IPS DF 6.9 (cell line): ENCODE results near the gene PTPN20.

Experiments used
- DNase-seq: peaks from one replicate; pipeline ENCODE4 v3.0.0-alpha.2; 2013; ENCODE audit warnings: low read depth, low spot score
- H3K27ac ChIP-seq: one replicate; pipeline ENCODE4 v1.5.1; 2013; ENCODE audit warnings: low read length, control low read depth
- H3K27me3 ChIP-seq: 2 replicates; pipeline ENCODE4 v1.6.1; 2013; ENCODE audit warnings: mild to moderate bottlenecking, low read length; ENCODE audit not compliant: control insufficient read depth, insufficient read depth
- H3K36me3 ChIP-seq: 2 replicates; pipeline ENCODE4 v1.6.1; 2013; ENCODE audit warnings: low read length; ENCODE audit not compliant: control insufficient read depth, insufficient read depth
- H3K4me1 ChIP-seq: 2 replicates; pipeline ENCODE4 v1.6.1; 2013; ENCODE audit warnings: low read length; ENCODE audit not compliant: control insufficient read depth, insufficient read depth
- H3K4me3 ChIP-seq: 2 replicates; pipeline ENCODE4 v1.5.1; 2013; ENCODE audit warnings: mild to moderate bottlenecking, low read length
- H3K9me3 ChIP-seq: 2 replicates; pipeline ENCODE4 v1.6.1; 2013; ENCODE audit warnings: low read length, inconsistent platforms; ENCODE audit not compliant: control insufficient read depth, insufficient read depth
- WGBS: extraction: QIAGEN DNeasy Blood & Tissue Kit; methylation state at CpG from one replicate; pipeline ENCODE4 v1.1.7; 2013; ENCODE audit warnings: mixed read lengths, missing lambda C conversion rate; ENCODE audit not compliant: insufficient read length, insufficient coverage; 5-methylcytosine and 5-hydroxymethylcytosine counted together

Gene PTPN20

GRCh38 chr10:47022311-47023131, 111.3 kb downstream of the PTPN20 start:
- Histone ChIP-seq H3K4me1 (no peaks in the 10 kb centered on the region), H3K27me3 (no peaks in the 10 kb centered on the region), H3K27ac (no peak overlapping the region), H3K36me3 (no peaks in the 10 kb centered on the region), H3K9me3 (no peaks in the 10 kb centered on the region), H3K4me3 (no peak overlapping the region)
- WGBS, result no CpG with 5 or more reads among the region's 16 CpGs
- DNase-seq, result no peak

DNA sequence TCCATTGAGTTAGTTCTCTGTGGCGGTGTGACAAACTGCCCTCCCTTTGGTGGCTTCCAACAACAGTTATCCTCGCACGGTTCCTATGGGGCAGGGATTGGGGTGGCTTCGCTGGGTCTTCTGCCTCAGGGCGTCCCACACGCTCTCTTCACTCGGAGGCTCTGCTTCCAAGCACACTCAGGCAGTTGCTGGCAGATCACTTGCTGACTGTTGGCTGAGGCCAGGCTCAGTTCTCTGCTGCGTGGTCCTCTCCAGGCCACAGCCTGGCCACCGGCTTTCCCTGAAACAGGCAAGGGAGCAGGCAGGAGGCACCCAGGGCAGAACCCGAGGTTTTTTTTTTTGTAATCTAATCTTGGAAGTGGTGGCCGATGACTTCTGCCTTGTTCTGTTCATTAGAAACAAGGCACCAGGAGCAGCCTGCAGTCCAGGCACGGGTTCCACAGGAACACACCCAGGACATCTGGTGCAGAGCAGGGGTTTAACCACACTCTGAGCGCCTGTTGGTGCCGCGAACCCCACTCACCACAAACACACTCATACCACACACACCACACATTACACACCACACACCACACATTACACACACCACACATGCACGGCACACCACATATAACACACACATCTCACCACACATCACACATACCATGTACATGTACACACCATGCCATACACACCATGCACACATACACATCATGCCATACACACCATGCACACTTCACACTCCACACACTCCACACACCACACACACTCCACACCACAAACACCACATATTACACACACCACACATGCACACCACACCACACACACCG, 112.2 kb downstream of the PTPN20 start:
- Histone ChIP-seq H3K36me3 (no peaks in the 10 kb centered on the region), H3K27ac (no peak overlapping the region), H3K9me3 (no peaks in the 10 kb centered on the region), H3K4me3 (no peak overlapping the region), H3K4me1 (no peaks in the 10 kb centered on the region), H3K27me3 (no peaks in the 10 kb centered on the region)
- no peak for DNase-seq
- WGBS, result 100% methylated on average over 1 of the region's 17 CpGs

- no CpG with 5 or more reads among the region's 1 CpG for WGBS
- Histone ChIP-seq H3K27me3 (no peaks in the 10 kb centered on the region), H3K9me3 (no peaks in the 10 kb centered on the region), H3K4me3 (no peak overlapping the region), H3K36me3 (no peaks in the 10 kb centered on the region), H3K27ac (no peak overlapping the region), H3K4me1 (no peaks in the 10 kb centered on the region)
- DNase-seq, result no peak
Measured at GRCh38 chr10:47024046-47024322, 112.8 kb downstream of the PTPN20 start.

DNA sequence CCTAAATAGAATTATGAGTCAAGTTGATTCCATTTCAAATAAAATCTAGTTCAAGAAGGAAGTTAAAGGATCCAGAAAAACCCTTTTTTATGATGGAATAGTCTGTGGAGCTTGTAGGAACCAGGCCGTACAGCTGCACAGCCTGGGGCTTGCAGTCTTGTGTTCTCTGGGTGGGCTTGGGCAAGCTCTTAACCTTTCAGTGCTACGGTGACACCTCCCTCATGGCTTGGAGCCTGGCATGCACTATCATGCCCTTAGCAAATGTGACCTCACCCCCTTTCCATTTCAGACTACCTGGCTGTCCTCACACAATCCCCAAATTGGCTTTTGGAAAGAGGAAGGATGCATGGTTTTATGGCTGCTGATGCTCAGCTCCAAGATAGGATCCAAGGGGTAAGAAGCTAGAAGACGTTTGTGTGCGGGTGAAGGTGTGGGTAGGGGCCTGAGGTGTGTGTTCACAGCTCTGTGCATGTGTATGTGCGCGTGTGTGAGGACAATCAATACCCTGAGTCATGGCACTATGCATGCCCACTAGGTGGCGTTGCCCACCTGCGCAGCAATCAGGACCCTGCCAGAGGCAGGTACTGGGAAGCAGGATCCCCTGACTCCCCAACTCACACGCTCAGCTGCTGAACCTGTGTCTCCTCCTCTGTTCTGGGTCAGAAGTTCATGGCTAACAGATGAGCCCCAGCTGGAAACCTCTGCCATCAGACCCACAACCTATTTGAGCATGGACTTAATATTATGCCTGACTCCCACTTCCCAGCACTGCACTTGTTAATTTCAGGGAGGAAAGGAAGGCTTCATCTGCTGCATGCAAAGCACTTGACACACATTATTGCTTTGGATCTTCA, 113.4 kb downstream of the PTPN20 start:
- no peaks in the 10 kb centered on the region for H3K36me3 ChIP-seq
- no peak overlapping the region for H3K4me3 ChIP-seq
- no peaks in the 10 kb centered on the region for H3K27me3 ChIP-seq
- DNase-seq, result peak; percentile 52
- H3K4me1 ChIP-seq, result no peaks in the 10 kb centered on the region
- H3K9me3 ChIP-seq, result no peaks in the 10 kb centered on the region
- no CpG with 5 or more reads among the region's 9 CpGs for WGBS
- H3K27ac ChIP-seq, result no peak overlapping the region

DNA sequence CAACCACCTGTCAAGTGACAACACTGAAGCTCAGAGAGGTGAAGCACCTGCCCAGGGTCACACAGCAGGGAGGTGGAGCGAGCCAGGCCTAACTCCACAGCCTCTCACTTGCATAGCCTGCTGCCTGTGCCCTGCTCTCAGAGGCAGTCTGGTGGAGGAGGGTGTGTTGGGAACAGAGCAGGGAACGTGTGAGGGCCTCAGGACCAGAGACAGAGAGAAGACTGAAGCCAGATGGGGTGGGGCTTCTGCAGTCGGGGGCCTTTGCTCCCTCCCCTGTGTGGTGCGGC, 114.0 kb downstream of the PTPN20 start:
- Histone ChIP-seq H3K36me3 (no peaks in the 10 kb centered on the region), H3K4me3 (no peak overlapping the region), H3K4me1 (no peaks in the 10 kb centered on the region), H3K9me3 (no peaks in the 10 kb centered on the region), H3K27ac (no peak overlapping the region), H3K27me3 (no peaks in the 10 kb centered on the region)
- no peak for DNase-seq
- WGBS, result no CpG with 5 or more reads among the region's 4 CpGs

GRCh38 chr10:47025540-47026300, 114.5 kb downstream of the PTPN20 start:
- Histone ChIP-seq H3K4me1 (no peaks in the 10 kb centered on the region), H3K36me3 (no peaks in the 10 kb centered on the region), H3K4me3 (no peak overlapping the region), H3K27me3 (no peaks in the 10 kb centered on the region), H3K27ac (no peak overlapping the region), H3K9me3 (no peaks in the 10 kb centered on the region)
- no peak for DNase-seq
- no CpG with 5 or more reads among the region's 10 CpGs for WGBS

DNA sequence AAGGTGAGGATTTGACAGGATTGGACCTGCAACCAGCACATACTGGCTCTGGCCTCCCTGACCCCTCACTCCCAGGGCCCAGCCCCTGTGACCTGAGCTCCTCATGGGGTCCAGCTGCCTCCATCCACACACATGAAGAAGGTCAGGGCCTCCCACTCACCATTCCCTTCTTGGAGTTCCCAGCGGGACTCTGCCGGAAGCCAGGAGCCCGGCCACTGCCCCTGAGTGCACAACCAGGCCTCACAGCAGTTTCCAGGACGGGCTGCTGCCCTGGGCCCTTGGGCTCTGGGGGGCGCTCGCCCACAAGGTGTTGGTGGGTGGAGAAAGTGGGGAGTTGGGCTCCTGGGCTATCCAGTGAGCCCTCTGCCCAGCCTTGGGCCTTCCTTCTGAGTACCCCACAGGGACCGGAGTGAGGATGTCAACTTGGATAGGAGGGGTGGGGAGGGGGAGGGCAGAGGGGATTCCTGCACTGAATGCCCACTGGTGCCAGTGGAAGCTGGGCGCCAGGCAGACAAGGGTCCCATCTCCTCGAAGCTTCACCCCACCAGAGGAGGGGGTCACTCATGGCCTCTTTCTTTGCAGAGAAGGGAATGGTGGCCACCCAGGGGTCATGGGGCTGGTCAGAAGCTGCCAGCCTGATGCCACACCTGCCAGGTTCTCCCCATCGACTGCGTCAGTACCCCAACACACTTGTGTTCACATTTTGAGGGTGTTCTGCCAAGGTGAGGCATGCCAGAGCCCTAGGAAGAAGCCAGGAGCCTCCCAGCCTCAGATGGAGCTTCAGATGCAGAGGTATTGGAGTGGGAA, 115.3 kb downstream of the PTPN20 start:
- no peak overlapping the region for H3K27ac ChIP-seq
- no peaks in the 10 kb centered on the region for H3K27me3 ChIP-seq
- H3K4me1 ChIP-seq, result no peaks in the 10 kb centered on the region
- no peak for DNase-seq
- H3K36me3 ChIP-seq, result no peaks in the 10 kb centered on the region
- WGBS, result no CpG with 5 or more reads among the region's 11 CpGs
- H3K9me3 ChIP-seq, result no peaks in the 10 kb centered on the region
- no peak overlapping the region for H3K4me3 ChIP-seq

GRCh38 chr10:47027108-47027783, 116.0 kb downstream of the PTPN20 start:
- H3K36me3 ChIP-seq, result no peaks in the 10 kb centered on the region
- no peak for DNase-seq
- no CpG with 5 or more reads among the region's 9 CpGs for WGBS

GRCh38 chr10:47027784-47028260, 116.6 kb downstream of the PTPN20 start:
- Histone ChIP-seq H3K27ac (no peak overlapping the region), H3K36me3 (no peaks in the 10 kb centered on the region), H3K9me3 (no peaks in the 10 kb centered on the region), H3K4me1 (no peaks in the 10 kb centered on the region), H3K4me3 (no peak overlapping the region), H3K27me3 (no peaks in the 10 kb centered on the region)
- DNase-seq, result no peak
- WGBS, result no CpG with 5 or more reads among the region's 8 CpGs

More at GRCh38 chr10:47027108-47027783, 116.0 kb downstream of the PTPN20 start:
- Histone ChIP-seq H3K4me1 (no peaks in the 10 kb centered on the region), H3K27me3 (no peaks in the 10 kb centered on the region), H3K4me3 (no peak overlapping the region), H3K27ac (no peak overlapping the region), H3K9me3 (no peaks in the 10 kb centered on the region)
